Measurements from ENCODE around the gene WDR26.

DNA sequence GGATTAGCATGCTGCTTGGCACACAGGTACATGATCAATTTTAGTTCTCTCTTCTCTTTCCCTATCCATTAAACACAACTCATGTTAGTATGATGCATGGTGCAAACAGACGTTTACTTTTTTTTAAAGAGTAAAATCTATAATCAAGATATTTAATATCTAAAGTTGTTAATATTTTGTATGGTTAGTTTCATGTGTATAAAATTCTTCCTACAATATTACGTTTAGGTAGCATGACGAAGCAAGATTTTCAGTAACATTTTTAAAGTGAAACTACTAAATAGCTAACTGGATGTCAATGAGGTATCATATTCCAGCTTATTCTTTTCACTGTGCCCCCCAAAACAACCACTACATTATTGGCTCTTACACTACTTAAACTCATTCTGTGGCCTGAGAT, 41.3 kb downstream of the WDR26 start:
- TF ChIP-seq, protein P1, sequence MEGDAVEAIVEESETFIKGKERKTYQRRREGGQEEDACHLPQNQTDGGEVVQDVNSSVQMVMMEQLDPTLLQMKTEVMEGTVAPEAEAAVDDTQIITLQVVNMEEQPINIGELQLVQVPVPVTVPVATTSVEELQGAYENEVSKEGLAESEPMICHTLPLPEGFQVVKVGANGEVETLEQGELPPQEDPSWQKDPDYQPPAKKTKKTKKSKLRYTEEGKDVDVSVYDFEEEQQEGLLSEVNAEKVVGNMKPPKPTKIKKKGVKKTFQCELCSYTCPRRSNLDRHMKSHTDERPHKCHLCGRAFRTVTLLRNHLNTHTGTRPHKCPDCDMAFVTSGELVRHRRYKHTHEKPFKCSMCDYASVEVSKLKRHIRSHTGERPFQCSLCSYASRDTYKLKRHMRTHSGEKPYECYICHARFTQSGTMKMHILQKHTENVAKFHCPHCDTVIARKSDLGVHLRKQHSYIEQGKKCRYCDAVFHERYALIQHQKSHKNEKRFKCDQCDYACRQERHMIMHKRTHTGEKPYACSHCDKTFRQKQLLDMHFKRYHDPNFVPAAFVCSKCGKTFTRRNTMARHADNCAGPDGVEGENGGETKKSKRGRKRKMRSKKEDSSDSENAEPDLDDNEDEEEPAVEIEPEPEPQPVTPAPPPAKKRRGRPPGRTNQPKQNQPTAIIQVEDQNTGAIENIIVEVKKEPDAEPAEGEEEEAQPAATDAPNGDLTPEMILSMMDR (IDR thresholded peaks at IDR 0.05) = no peak
- TF ChIP-seq POLR2A (IDR thresholded peaks at IDR 0.05) (no peak), EP300 (IDR thresholded peaks at IDR 0.05) (no peak)

Data from tibial nerve (tissue), 4 donors.